Measurements from ENCODE around the gene IGLON5. TPM values are rescaled to one million over a fixed set of nuclear protein-coding genes. Genes with fewer than 3 reads are reported as not detected.
A peak's percentile ranks its signal among the peaks of the same experiment; 100 is the strongest.

IGLON5 gene
- total RNA-seq, 1 experiment from 2014 or later, result not detected

DNA sequence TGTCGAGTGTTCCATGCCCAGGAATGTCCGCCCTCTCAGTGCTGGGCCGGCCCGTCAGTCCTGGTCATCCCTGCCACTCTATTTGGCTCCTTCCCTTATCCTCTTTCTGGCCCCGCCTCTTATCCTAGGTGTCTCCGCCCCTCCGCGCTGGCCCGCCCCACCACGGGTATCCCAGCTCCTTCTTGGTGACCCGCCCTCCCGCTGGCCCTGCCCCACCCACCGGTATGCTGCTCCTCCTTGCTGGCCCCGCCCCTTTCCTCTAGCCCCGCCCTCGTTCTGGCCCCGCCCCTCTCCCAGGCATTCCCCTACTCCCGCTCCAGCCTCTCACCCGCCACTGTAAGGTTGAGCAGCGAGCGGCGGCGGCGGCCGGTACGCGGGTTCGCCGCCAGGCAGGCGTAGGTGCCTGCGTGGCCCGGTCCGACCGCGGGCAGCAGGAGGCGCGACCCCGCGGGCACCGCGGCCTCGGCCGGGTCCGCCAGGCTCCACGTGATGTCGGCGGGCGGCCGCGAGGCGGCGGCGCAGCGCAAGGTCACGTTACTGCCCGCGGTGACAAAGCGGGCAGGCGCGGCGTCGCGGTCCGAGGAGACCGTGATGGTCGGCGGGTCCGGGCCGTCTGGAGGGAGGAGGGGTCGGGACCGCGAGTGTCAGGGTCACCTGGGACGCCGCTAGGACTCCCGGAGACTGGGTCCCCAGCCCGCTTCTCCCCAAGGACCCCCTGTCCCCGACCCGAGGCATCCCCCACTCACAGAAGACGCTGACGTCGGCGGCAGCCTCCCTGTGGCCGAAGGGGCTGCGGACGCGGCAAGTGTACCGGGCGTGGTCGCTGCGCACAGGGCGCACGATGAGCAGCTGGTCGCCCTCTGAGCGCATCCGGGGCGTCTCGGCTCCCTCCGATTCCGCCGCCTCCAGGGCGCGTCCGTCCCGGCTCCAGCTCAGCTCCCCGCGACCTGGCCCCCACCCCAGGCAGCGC lies 28.5 kb downstream of the IGLON5 start:
- Histone ChIP-seq H3K4me3 (peak overlapping the region; percentile 84), H3K9me2 (ENCODE audit: insufficient read depth) (no peaks in the 10 kb centered on the region), H3F3A (ENCODE audit: insufficient read depth, low read depth) (peaks cover 29% of the 10 kb centered on the region), H4K20me1 (ENCODE audit: insufficient read depth) (no peaks in the 10 kb centered on the region), H3K4me2 (peak overlapping the region; percentile 76), H3K27ac (no peak overlapping the region), H3K9me3 (ENCODE audit: insufficient read depth, low read depth) (no peaks in the 10 kb centered on the region), H3K79me2 (ENCODE audit: low read depth) (no peaks in the 10 kb centered on the region), H3K27me3 (ENCODE audit: insufficient read depth, low read depth) (no peaks in the 10 kb centered on the region), H3K4me1 (replicated peaks; ENCODE audit: insufficient read depth) (peaks cover 21% of the 10 kb centered on the region), H2AFZ (peak overlapping the region; percentile 79), H3K36me3 (ENCODE audit: low read depth) (no peaks in the 10 kb centered on the region)
- no TSS peak for BruUV-seq (replicated peaks)
- DNase-seq, result peak; percentile 90 to 98
- POLR2A ChIA-PET (ENCODE audit: unreplicated experiment), result interaction anchor here (0.5 to 1.4 kb wide), 5 partner anchors 26 to 370 kb away, joined by 3 to 9 read pairs (median 5); partner anchors contain the start of gene KLK6
- intact Hi-C loops (cut with micrococcal nuclease; ENCODE audit: unreplicated experiment), result loop anchor here (1.0 to 2.0 kb wide), 4 partner anchors 27 to 317 kb away; no protein-coding TSS in a partner anchor
- CTCF ChIA-PET, result interaction anchor here (0.6 to 1.5 kb wide), 8 partner anchors 22 to 349 kb away, joined by 3 to 12 read pairs (median 4); no protein-coding TSS in a partner anchor
- TF ChIP-seq, protein P1, sequence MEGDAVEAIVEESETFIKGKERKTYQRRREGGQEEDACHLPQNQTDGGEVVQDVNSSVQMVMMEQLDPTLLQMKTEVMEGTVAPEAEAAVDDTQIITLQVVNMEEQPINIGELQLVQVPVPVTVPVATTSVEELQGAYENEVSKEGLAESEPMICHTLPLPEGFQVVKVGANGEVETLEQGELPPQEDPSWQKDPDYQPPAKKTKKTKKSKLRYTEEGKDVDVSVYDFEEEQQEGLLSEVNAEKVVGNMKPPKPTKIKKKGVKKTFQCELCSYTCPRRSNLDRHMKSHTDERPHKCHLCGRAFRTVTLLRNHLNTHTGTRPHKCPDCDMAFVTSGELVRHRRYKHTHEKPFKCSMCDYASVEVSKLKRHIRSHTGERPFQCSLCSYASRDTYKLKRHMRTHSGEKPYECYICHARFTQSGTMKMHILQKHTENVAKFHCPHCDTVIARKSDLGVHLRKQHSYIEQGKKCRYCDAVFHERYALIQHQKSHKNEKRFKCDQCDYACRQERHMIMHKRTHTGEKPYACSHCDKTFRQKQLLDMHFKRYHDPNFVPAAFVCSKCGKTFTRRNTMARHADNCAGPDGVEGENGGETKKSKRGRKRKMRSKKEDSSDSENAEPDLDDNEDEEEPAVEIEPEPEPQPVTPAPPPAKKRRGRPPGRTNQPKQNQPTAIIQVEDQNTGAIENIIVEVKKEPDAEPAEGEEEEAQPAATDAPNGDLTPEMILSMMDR (conservative IDR thresholded peaks at IDR 0.05), result no peak
- TF ChIP-seq EZH2 (IDR thresholded peaks at IDR 0.05; ENCODE audit: low read depth), result no peak

DNA sequence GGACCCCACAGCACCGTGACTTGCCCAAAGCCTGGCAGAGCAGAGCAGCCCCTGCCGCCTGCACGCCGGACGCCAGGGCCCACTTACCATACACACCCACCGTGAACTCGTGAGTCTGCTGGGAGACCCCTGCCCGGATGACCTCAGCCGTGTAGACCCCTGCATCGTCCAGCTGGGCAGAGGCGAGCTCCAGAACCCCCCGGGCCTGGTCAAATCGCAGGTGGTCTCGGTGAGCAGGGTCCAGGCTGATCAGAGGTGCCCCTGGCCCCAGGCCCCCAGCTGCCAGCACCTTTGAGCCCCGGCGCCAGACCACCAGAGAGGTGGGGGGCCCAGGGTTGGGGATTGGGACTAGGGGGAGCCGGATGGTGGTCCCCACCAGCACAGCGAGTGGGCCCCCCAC lies 29.6 kb downstream of the IGLON5 start:
- Histone ChIP-seq H3K27ac (no peak overlapping the region), H3K79me2 (ENCODE audit: low read depth) (no peaks in the 10 kb centered on the region), H3K4me3 (no peak overlapping the region), H3K4me1 (replicated peaks; ENCODE audit: insufficient read depth) (peaks cover 21% of the 10 kb centered on the region), H3K4me2 (no peak overlapping the region), H3K9me2 (ENCODE audit: insufficient read depth) (no peaks in the 10 kb centered on the region), H3K9me3 (ENCODE audit: insufficient read depth, low read depth) (no peaks in the 10 kb centered on the region), H4K20me1 (ENCODE audit: insufficient read depth) (no peaks in the 10 kb centered on the region), H3F3A (ENCODE audit: insufficient read depth, low read depth) (peaks cover 29% of the 10 kb centered on the region), H2AFZ (no peak overlapping the region), H3K36me3 (ENCODE audit: low read depth) (no peaks in the 10 kb centered on the region), H3K27me3 (ENCODE audit: insufficient read depth, low read depth) (no peaks in the 10 kb centered on the region)
- ChIA-PET POLR2A (ENCODE audit: unreplicated experiment) (no interaction called here), CTCF (interaction anchor here (0.6 to 1.0 kb wide), 3 partner anchors 10 to 67 kb away, joined by 3 to 12 read pairs (median 4); no protein-coding TSS in a partner anchor)
- TF ChIP-seq EZH2 (IDR thresholded peaks at IDR 0.05; ENCODE audit: low read depth), result no peak
- TF ChIP-seq, protein P1 (conservative IDR thresholded peaks at IDR 0.05), result no peak
- intact Hi-C loops (cut with micrococcal nuclease; ENCODE audit: unreplicated experiment), result no loop called here
- no peak for DNase-seq
- BruUV-seq (replicated peaks), result no TSS peak

DNA sequence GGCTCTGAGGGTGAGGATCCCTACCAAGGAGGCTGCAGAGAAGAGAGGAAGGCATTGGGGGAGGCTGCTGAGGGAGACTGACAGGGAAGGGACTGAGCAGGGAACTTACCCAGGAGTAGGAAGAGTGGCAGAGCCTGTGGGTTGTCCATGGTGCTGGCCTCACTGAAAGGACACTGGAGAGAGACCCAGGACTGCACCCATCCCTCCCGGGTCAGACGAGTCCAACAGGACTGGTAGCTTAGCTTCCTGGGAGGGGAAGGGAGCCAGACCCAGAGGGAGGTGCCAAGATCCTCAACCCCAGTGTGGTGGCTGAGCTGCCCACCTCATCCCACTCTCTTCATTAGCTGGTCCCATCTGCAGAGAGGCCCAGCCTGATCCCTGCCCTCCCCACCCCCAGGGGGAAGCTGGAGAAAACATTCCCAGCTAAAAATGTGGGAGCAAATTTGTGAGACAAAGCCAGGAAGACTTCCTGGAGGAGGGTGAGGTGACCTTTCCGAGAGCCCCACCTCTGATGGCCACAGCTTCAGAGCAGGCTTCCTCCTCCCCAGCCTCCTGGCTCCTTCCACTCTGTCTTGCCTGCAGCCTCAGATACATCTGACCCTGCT lies 30.6 kb downstream of the IGLON5 start, which contains the start of gene VSIG10L:
Gene VSIG10L, minus strand, starts transcription at position 164 of the 605 bp plus-strand sequence. Its CDS starts 15 bp downstream, at position 149.
- peaks cover 29% of the 10 kb centered on the region for H3F3A ChIP-seq (ENCODE audit: insufficient read depth, low read depth)
- intact Hi-C loops (cut with micrococcal nuclease; ENCODE audit: unreplicated experiment), result no loop called here
- no peak within 1 kb of the TSS for H2AFZ ChIP-seq
- TF ChIP-seq, protein P1 (conservative IDR thresholded peaks at IDR 0.05), result no peak
- TF ChIP-seq EZH2 (IDR thresholded peaks at IDR 0.05; ENCODE audit: low read depth), result no peak
- no peaks in the 10 kb centered on the region for H3K79me2 ChIP-seq (ENCODE audit: low read depth)
- no peak within 1 kb of the TSS for H3K27ac ChIP-seq
- H3K9me3 ChIP-seq (ENCODE audit: insufficient read depth, low read depth), result no peaks in the 10 kb centered on the region
- no peaks in the 10 kb centered on the region for H3K27me3 ChIP-seq (ENCODE audit: insufficient read depth, low read depth)
- no peaks in the 10 kb centered on the region for H4K20me1 ChIP-seq (ENCODE audit: insufficient read depth)
- no peak within 1 kb of the TSS for H3K4me3 ChIP-seq
- H3K4me1 ChIP-seq (replicated peaks; ENCODE audit: insufficient read depth), result peaks cover 21% of the 10 kb centered on the region
- H3K36me3 ChIP-seq (ENCODE audit: low read depth), result no peaks in the 10 kb centered on the region
- CTCF ChIA-PET, result interaction anchor here (0.6 to 1.0 kb wide), 2 partner anchors 9 to 57 kb away, joined by 3 to 4 read pairs; no protein-coding TSS in a partner anchor
- DNase-seq, result peak; percentile 51 to 56
- no TSS peak for BruUV-seq (replicated peaks)
- H3K4me2 ChIP-seq, result peak within 1 kb of the TSS; percentile 29
- POLR2A ChIA-PET (ENCODE audit: unreplicated experiment), result interaction anchor here (0.5 kb wide), 1 partner anchor 324 kb away, joined by 14 read pairs; no protein-coding TSS in a partner anchor
- H3K9me2 ChIP-seq (ENCODE audit: insufficient read depth), result no peaks in the 10 kb centered on the region
